ENCODE measurements around the gene CDKN2C.

DNA sequence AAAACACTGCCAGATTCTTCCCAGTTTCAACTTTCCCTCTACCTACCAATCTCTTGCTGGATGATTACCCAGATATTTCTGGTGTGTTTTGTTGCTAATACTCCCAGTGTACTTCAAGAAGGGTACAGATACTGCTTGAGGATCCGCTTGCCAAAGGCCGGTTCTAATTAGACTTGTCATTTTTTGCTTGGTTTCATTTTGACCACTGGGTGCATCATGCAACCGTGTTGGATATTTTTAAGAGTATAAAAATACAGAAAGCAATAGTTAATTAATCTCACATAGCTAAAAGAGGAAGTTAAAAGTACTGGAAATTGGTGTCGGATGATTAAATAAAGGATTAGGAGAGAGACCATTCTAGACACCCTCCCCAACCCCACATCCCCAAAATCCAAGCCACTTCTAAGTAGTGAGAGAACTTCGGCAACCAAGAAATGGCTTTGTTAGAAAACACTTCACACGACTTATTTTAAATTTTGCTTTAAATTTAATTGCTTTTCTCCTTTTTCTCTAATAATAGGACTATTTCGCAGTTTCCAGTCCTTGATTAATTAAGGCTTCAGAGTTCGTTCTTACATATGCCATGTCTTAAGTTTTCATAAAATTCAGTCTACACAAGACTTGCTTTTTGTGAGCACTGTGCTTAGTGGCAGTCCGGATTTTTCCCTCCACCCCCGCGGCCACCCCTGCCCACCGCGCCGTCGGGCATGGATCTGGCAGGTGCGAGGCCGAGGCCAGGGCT, 2.5 kb upstream of the CDKN2C start:
- TF ChIP-seq, protein P1, sequence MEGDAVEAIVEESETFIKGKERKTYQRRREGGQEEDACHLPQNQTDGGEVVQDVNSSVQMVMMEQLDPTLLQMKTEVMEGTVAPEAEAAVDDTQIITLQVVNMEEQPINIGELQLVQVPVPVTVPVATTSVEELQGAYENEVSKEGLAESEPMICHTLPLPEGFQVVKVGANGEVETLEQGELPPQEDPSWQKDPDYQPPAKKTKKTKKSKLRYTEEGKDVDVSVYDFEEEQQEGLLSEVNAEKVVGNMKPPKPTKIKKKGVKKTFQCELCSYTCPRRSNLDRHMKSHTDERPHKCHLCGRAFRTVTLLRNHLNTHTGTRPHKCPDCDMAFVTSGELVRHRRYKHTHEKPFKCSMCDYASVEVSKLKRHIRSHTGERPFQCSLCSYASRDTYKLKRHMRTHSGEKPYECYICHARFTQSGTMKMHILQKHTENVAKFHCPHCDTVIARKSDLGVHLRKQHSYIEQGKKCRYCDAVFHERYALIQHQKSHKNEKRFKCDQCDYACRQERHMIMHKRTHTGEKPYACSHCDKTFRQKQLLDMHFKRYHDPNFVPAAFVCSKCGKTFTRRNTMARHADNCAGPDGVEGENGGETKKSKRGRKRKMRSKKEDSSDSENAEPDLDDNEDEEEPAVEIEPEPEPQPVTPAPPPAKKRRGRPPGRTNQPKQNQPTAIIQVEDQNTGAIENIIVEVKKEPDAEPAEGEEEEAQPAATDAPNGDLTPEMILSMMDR (IDR thresholded peaks at IDR 0.05), result no peak
- TF ChIP-seq POLR2AphosphoS5 (IDR thresholded peaks at IDR 0.05; ENCODE audit: low read depth, low read length) (no peak), TCF7L2 (IDR thresholded peaks at IDR 0.05; ENCODE audit: low read depth, low read length) (no peak; the same call in 1 of the 2 replicates)

All from Panc1 (cell line).